Ishikawa (cell line): ENCODE data around the gene SCNN1B.

Experiments used
- CEBPB ChIP-seq: IDR thresholded peaks from 2 replicates; pipeline ENCODE4 v1.6.1; 2012
- CREB1 ChIP-seq: IDR thresholded peaks from 2 replicates; pipeline ENCODE4 v1.6.1; 2012; ENCODE audit warnings: low read depth
- EGR1 ChIP-seq: IDR thresholded peaks from 2 replicates; pipeline ENCODE4 v1.6.1; 2012
- EP300 ChIP-seq: IDR thresholded peaks from 2 replicates; pipeline ENCODE4 v1.6.1; 2012; ENCODE audit warnings: borderline replicate concordance
- FOXM1 ChIP-seq: IDR thresholded peaks from 2 replicates; pipeline ENCODE4 v1.6.1; 2012; ENCODE audit warnings: low read depth, borderline replicate concordance
- NFIC ChIP-seq: IDR thresholded peaks from 2 replicates; pipeline ENCODE4 v1.6.1; 2012
- RAD21 ChIP-seq: IDR thresholded peaks from 2 replicates; pipeline ENCODE4 v1.6.1; 2012; ENCODE audit warnings: low read depth
- TAF1 ChIP-seq: IDR thresholded peaks from 2 replicates; pipeline ENCODE4 v1.6.1; 2012; ENCODE audit warnings: low read depth, mild to moderate bottlenecking
- TCF12 ChIP-seq: IDR thresholded peaks from 2 replicates; pipeline ENCODE4 v1.6.1; 2012; ENCODE audit warnings: low read depth
- TEAD4 ChIP-seq: IDR thresholded peaks from 2 replicates; pipeline ENCODE4 v1.6.1; 2012
- YY1 ChIP-seq: IDR thresholded peaks from 2 replicates; pipeline ENCODE4 v1.6.1; 2012; ENCODE audit warnings: low read depth
- ZBTB7A ChIP-seq: IDR thresholded peaks from 2 replicates; pipeline ENCODE4 v1.6.1; 2012; ENCODE audit warnings: low read depth
- TF ChIP-seq, protein P1 (sequence below): IDR thresholded peaks from 2 replicates; pipeline ENCODE4 v1.6.1; 2012; ENCODE audit warnings: low read depth, mild to moderate bottlenecking
- TF ChIP-seq, protein P2 (sequence below): IDR thresholded peaks from 2 replicates; pipeline ENCODE4 v1.6.1; 2012
- TF ChIP-seq, protein P3 (sequence below): IDR thresholded peaks from 2 replicates; pipeline ENCODE4 v1.6.1; 2012

SCNN1B gene

DNA sequence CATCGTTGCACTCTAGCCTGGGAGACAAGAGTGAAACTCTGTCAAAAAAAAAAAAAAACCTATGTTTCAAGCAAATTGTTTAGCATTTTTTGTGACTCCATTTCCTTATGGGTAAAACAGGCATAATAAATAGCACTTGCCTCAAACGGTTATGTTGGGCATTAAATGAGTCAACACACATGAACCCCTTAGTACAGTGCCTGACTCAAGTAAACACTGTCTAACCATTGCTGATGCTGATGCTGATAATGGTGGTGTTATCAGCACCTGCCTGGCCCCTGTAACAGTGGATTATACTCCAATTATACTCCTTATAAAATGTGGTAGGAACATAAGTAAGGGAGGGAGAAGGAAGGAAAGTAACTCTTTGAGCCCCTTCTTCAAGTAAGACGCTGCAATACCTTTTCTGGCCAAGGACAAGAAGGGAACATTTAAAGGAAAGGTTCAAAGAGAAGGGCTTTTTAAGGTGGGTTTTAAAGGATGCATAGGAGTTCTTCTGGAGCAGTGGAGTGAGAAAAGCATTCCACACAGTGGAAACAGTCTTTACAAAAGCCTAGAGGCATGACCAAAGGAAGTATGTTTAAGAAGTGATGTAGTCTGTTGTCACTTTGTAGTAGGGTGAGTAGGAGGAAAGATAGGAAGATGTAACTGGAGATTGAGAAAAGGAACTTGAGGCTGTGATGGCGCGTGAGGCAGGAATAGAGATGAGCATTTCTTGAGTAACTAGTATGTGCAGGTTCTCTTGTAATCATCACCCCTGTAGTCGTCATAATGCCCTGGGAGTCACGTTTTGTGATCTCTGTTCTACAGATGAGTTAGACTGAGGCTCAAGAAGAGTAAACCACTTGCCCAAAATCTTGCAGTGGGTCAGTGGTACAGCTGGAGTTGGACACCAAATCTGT lies 4.3 kb downstream of the SCNN1B start:
- TF ChIP-seq EGR1, result no peak
- TF ChIP-seq, protein P1, sequence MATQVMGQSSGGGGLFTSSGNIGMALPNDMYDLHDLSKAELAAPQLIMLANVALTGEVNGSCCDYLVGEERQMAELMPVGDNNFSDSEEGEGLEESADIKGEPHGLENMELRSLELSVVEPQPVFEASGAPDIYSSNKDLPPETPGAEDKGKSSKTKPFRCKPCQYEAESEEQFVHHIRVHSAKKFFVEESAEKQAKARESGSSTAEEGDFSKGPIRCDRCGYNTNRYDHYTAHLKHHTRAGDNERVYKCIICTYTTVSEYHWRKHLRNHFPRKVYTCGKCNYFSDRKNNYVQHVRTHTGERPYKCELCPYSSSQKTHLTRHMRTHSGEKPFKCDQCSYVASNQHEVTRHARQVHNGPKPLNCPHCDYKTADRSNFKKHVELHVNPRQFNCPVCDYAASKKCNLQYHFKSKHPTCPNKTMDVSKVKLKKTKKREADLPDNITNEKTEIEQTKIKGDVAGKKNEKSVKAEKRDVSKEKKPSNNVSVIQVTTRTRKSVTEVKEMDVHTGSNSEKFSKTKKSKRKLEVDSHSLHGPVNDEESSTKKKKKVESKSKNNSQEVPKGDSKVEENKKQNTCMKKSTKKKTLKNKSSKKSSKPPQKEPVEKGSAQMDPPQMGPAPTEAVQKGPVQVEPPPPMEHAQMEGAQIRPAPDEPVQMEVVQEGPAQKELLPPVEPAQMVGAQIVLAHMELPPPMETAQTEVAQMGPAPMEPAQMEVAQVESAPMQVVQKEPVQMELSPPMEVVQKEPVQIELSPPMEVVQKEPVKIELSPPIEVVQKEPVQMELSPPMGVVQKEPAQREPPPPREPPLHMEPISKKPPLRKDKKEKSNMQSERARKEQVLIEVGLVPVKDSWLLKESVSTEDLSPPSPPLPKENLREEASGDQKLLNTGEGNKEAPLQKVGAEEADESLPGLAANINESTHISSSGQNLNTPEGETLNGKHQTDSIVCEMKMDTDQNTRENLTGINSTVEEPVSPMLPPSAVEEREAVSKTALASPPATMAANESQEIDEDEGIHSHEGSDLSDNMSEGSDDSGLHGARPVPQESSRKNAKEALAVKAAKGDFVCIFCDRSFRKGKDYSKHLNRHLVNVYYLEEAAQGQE, result no peak
- TF ChIP-seq TEAD4, result no peak
- TF ChIP-seq, protein P2, sequence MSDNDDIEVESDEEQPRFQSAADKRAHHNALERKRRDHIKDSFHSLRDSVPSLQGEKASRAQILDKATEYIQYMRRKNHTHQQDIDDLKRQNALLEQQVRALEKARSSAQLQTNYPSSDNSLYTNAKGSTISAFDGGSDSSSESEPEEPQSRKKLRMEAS, result no peak
- no peak for TF ChIP-seq FOXM1
- no peak for TF ChIP-seq TAF1
- no peak for TF ChIP-seq ZBTB7A
- TF ChIP-seq CEBPB, result no peak
- TF ChIP-seq, protein P3, sequence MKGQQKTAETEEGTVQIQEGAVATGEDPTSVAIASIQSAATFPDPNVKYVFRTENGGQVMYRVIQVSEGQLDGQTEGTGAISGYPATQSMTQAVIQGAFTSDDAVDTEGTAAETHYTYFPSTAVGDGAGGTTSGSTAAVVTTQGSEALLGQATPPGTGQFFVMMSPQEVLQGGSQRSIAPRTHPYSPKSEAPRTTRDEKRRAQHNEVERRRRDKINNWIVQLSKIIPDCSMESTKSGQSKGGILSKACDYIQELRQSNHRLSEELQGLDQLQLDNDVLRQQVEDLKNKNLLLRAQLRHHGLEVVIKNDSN, result no peak
- TF ChIP-seq NFIC, result no peak
- no peak for TF ChIP-seq RAD21
- no peak for TF ChIP-seq EP300
- TF ChIP-seq YY1, result no peak
- TF ChIP-seq CREB1, result no peak
- TF ChIP-seq TCF12, result no peak

DNA sequence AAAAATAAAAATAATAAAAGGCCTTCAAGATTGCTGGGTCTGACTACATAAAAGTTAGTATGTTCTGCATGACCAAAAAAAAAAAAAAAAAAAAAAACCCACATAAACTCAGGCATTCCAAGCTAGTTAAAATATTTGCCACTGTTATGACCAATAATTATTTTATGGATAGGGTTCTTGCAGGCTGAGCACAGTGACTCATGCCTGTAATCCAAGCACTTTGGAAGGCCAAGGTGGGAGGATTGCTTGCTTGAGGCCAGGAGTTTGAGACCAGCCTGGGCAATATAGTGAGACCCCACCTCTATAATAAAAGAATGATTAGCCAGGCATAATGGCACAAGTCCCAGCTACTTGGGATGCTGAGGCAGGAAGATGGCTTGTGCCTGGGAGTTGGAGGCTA lies 8.1 kb downstream of the SCNN1B start:
- TF ChIP-seq TEAD4 (no peak), ZBTB7A (no peak), TAF1 (no peak)

DNA sequence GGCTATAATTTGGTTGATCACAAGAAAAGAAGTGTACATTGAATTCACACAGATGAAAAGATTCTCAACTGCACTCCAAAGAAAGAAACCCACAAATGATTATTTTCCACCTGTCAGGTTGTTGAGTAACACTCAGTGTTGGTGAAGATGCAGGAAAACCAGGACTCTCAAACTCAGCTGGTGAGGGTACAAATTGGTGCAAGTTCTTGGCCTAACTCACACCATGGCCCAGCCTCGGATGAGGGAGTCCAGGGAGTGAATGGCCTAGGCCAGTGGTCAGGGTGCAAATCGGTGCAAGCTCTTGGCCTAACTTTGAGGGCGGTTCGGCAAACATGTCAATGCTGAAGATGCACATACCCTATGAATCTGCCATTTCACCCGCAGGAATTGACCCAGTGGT lies 8.6 kb downstream of the SCNN1B start:
- no peak for TF ChIP-seq NFIC
- TF ChIP-seq FOXM1, result no peak
- TF ChIP-seq, protein P2, result no peak
- no peak for TF ChIP-seq TCF12
- TF ChIP-seq, protein P1, result no peak
- TF ChIP-seq EGR1, result no peak

DNA sequence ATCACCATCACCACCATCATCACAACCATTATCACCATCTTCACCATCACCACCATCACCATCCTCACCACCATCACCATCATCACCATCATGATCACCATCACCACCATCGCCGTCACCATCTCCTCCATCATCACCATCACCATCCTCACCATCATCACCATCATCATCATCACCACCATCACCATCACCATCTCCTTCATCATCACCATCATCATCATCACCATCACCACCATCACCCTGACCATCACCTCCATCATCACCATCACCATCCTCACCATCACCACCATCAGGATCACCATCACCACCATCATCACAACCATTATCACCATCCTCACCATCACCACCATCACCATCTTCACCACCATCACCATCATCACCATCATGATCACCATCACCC lies 14.1 kb downstream of the SCNN1B start:
- TF ChIP-seq, protein P1, result no peak
- TF ChIP-seq TCF12 (no peak), EGR1 (no peak), NFIC (no peak), FOXM1 (no peak), CEBPB (no peak), YY1 (no peak), EP300 (no peak), CREB1 (no peak)
- TF ChIP-seq, protein P2, result no peak

DNA sequence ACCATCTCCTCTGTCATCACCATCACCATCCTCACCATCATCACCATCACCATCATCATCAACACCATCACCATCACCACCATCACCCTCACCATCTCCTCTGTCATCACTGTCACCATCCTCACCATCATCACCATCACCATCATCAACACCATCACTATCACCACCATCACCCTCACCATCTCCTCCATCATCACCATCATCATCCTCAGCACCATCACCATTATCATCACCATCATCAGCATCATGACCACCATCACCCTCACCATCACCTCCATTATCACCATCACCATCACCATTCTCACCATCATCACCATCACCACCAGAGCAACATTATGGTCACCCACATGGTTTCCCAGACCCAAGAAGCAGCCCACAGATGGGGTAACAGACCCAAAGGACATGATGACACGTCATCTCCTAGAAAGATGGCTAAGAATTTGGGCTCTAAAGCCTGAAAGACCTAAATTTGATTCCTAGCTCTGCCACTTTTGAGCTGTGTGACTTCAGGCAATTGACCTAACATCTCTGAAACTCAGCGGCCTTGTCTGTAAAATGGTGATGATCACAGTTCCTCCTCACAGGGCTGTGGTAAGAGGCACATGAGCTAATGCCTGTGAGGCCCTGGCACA lies 14.6 kb downstream of the SCNN1B start:
- TF ChIP-seq, protein P3, result no peak
- no peak for TF ChIP-seq TAF1
- TF ChIP-seq RAD21, result no peak
- no peak for TF ChIP-seq CEBPB
- no peak for TF ChIP-seq EP300
- TF ChIP-seq TCF12, result no peak
- TF ChIP-seq EGR1, result no peak
- no peak for TF ChIP-seq TEAD4
- TF ChIP-seq YY1, result no peak
- TF ChIP-seq FOXM1, result no peak
- TF ChIP-seq CREB1, result no peak
- TF ChIP-seq, protein P1, result no peak
- TF ChIP-seq, protein P2, result no peak
- TF ChIP-seq ZBTB7A, result no peak
- no peak for TF ChIP-seq NFIC
